Peyer's patch (tissue), 4 donors: Measurements from ENCODE around the gene SPHK1. TPM values are rescaled to one million over a fixed set of nuclear protein-coding genes. Genes with fewer than 3 reads are reported as not detected.

ENCODE experiments used
- DNase-seq, 3 donors: peaks; one replicate each; pipeline ENCODE4 v3.0.0-alpha.2; 2017 to 2019
- H3K27ac ChIP-seq, 4 donors: fragments of 200-600 bp; sonication (generic); one replicate each; pipeline ENCODE4 v1.5.1; 2016 to 2019
- H3K27me3 ChIP-seq, 2 donors: fragments of 200-600 bp; sonication (generic); one replicate each; pipeline ENCODE4 v1.5.1; 2019
- H3K36me3 ChIP-seq, 3 donors: fragments of 200-600 bp; sonication (generic); one replicate each; pipeline ENCODE4 v1.5.1; 2016 to 2019
- H3K4me1 ChIP-seq, 4 donors: fragments of 200-600 bp; sonication (generic); one replicate each; pipeline ENCODE4 v1.5.1; 2016 to 2019
- H3K4me3 ChIP-seq, 4 donors: fragments of 200-600 bp; sonication (generic); 1 replicate in 3 of 4; 2 replicates in 1 of 4; pipeline ENCODE4 v1.5.1; 2016 to 2019; ENCODE audit warnings: mild to moderate bottlenecking in 1 of 4
- H3K9me3 ChIP-seq, 4 donors: fragments of 200-600 bp; sonication (generic); one replicate each; pipeline ENCODE4 v1.5.1; 2016 to 2019; ENCODE audit warnings: mild to moderate bottlenecking in 1 of 4
- CTCF ChIP-seq, 6 experiments: fragments of 450-650 bp in 4 of 6; fragments of 200-600 bp in 2 of 6; sonication (generic) in 1 of 6; IDR thresholded peaks; one replicate each; pipeline ENCODE4 v1.5.1; 2017 to 2019; ENCODE audit warnings: antibody characterized with exemption in 6 of 6, mild to moderate bottlenecking in 3 of 6, moderate library complexity in 1 of 6
- POLR2A ChIP-seq, 2 donors: fragments of 450-650 bp; IDR thresholded peaks; one replicate each; pipeline ENCODE4 v1.5.1; 2017; ENCODE audit warnings: antibody characterized with exemption in 2 of 2, mild to moderate bottlenecking in 2 of 2, moderate library complexity in 2 of 2
- total RNA-seq, 4 donors: library from RNA; depleted of rRNA; stranded (reverse); fragments of >200 nt; gene quantifications; one replicate each; pipeline ENCODE4 v1.1.0, GENCODE V29; 2016

The SPHK1 gene
- total RNA-seq, 4 donors from 2014 or later = 0.53 to 5.9 (median 3.8) TPM

- DNase-seq = no peak
Observed at GRCh38 chr17:76366247-76366646, 18.2 kb upstream of the SPHK1 start.

GRCh38 chr17:76367642-76368041, 16.8 kb upstream of the SPHK1 start:
- H3K27me3 ChIP-seq = no peaks in the 10 kb centered on the region
- H3K4me3 ChIP-seq = no peak overlapping the region
- TF ChIP-seq CTCF (IDR thresholded peaks at IDR 0.05) (no peak), POLR2A (IDR thresholded peaks at IDR 0.05) (no peak)
- no peak for DNase-seq
- H3K9me3 ChIP-seq = no peaks in the 10 kb centered on the region
- H3K36me3 ChIP-seq = no peaks in the 10 kb centered on the region
- no peaks in the 10 kb centered on the region for H3K4me1 ChIP-seq
- no peak overlapping the region for H3K27ac ChIP-seq

More at GRCh38 chr17:76366247-76366646, 18.2 kb upstream of the SPHK1 start:
- Histone ChIP-seq H3K4me3 (no peak overlapping the region), H3K36me3 (no peaks in the 10 kb centered on the region), H3K9me3 (no peaks in the 10 kb centered on the region), H3K27me3 (no peaks in the 10 kb centered on the region), H3K27ac (no peak overlapping the region), H3K4me1 (no peaks in the 10 kb centered on the region)
- TF ChIP-seq POLR2A (IDR thresholded peaks at IDR 0.05) (no peak), CTCF (IDR thresholded peaks at IDR 0.05) (no peak)

GRCh38 chr17:76368545-76368944, 15.9 kb upstream of the SPHK1 start:
- Histone ChIP-seq H3K9me3 (no peaks in the 10 kb centered on the region), H3K4me1 (no peaks in the 10 kb centered on the region), H3K4me3 (no peak overlapping the region), H3K27ac (no peak overlapping the region), H3K36me3 (no peaks in the 10 kb centered on the region), H3K27me3 (no peaks in the 10 kb centered on the region)
- DNase-seq = no peak
- TF ChIP-seq POLR2A (IDR thresholded peaks at IDR 0.05) = no peak
- TF ChIP-seq CTCF (IDR thresholded peaks at IDR 0.05) = no peak

- no peak overlapping the region for H3K27ac ChIP-seq
- H3K4me1 ChIP-seq = no peaks in the 10 kb centered on the region
- no peak for TF ChIP-seq CTCF (IDR thresholded peaks at IDR 0.05)
- TF ChIP-seq POLR2A (IDR thresholded peaks at IDR 0.05) = no peak
- no peak for DNase-seq
- no peaks in the 10 kb centered on the region for H3K9me3 ChIP-seq
- no peak overlapping the region for H3K4me3 ChIP-seq
- no peaks in the 10 kb centered on the region for H3K27me3 ChIP-seq
- H3K36me3 ChIP-seq = no peaks in the 10 kb centered on the region
Observed at GRCh38 chr17:76369379-76369778, 15.0 kb upstream of the SPHK1 start.

GRCh38 chr17:76369804-76370203, 14.6 kb upstream of the SPHK1 start:
- no peak overlapping the region for H3K27ac ChIP-seq
- no peaks in the 10 kb centered on the region for H3K27me3 ChIP-seq
- H3K4me1 ChIP-seq = no peaks in the 10 kb centered on the region
- DNase-seq = no peak
- no peak overlapping the region for H3K4me3 ChIP-seq
- H3K9me3 ChIP-seq = no peaks in the 10 kb centered on the region
- H3K36me3 ChIP-seq = no peaks in the 10 kb centered on the region
- TF ChIP-seq POLR2A (IDR thresholded peaks at IDR 0.05) (no peak), CTCF (IDR thresholded peaks at IDR 0.05) (no peak)
